ENCODE measurements around the gene RWDD1.

DNA sequence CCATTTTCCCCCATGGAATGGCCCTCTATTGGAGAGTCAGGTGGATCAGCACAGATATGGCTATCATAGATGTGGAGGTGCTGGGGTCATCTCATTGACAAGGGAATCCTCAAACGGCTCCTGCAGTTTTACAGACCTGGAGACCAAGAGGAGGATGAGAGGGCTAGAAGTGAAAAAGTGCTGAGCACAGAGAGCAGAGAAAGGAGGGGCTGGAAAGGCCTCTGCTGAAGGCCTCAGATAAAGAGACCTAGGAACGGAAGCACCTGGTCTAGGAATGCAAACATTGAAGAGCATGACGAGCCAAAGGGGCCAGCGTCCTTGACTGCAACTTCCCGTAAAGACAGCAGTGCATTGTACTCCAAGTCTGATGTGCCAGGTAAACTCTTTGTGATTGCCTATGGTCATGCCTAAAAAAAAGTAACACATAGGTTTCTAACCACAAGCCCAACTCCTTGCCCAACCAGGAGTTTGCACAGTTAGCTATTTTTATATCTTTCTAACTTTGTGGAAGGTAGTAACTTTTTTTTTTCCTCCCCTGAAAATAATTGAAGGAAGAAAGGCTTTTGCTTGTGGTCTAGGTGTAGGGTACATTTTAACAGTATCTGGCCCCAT, 60.2 kb downstream of the RWDD1 start:
- TF ChIP-seq CTCF (IDR thresholded peaks at IDR 0.05; ENCODE audit: low read length) (no peak), EZH2 (IDR thresholded peaks at IDR 0.05; ENCODE audit: borderline replicate concordance, low read length) (no peak)
